ENCODE results near the gene MEIS2. TPM values are rescaled to one million over a fixed set of nuclear protein-coding genes. Genes with fewer than 3 reads are reported as not detected.

The MEIS2 gene
- total RNA-seq, 6 donors from 2014 or later = 13.7 to 53.4 (median 21.4) TPM

DNA sequence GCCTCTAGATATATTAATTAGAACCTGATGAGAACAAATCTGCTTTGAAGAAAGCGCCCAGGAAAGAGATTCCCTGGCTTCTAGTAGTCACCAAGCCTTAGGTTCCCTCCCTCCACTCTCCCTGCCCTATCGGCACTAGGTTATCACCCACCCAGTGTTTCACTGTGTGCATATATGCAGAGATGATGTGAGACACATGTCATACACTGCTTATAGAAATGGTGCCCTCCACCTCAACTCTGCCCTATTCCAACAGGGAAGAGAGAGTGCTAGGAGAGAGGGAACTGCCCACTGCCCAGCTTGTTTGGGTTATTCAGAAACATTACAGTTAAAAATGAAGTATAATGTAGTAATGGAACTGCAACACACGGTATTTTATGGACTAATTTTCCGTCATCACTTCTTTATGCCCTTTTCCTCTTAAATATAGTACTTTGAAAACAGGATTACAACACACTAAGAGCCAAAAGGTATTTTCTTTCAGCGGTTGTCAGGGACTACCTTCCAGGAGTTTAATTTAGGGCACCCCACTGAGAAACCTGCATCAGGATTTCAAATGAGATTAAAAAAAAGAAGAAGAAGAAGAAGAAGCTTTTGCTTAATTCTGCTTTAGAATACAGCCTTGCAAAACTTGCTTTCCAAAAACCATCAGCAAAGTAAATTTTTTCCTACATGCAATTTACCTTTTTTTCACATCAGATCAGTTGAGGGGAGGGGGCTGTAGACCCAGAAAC is 55.3 kb downstream of the MEIS2 start:
- WGBS, 2 donors = 71 to 83% methylated on average over 5 of the region's 5 CpGs
- Histone ChIP-seq H3K4me3 (no peak overlapping the region), H3K27ac (no peak overlapping the region), H3K9me3 (no peaks in the 10 kb centered on the region), H3K27me3 (no peaks in the 10 kb centered on the region), H3K36me3 (no peaks in the 10 kb centered on the region), H3K4me1 (peaks cover 0 to 12% (median 7%) of the 10 kb centered on the region in 4 donors)
- no peak for TF ChIP-seq POLR2AphosphoS5 (IDR thresholded peaks at IDR 0.05)
- TF ChIP-seq, protein P1, sequence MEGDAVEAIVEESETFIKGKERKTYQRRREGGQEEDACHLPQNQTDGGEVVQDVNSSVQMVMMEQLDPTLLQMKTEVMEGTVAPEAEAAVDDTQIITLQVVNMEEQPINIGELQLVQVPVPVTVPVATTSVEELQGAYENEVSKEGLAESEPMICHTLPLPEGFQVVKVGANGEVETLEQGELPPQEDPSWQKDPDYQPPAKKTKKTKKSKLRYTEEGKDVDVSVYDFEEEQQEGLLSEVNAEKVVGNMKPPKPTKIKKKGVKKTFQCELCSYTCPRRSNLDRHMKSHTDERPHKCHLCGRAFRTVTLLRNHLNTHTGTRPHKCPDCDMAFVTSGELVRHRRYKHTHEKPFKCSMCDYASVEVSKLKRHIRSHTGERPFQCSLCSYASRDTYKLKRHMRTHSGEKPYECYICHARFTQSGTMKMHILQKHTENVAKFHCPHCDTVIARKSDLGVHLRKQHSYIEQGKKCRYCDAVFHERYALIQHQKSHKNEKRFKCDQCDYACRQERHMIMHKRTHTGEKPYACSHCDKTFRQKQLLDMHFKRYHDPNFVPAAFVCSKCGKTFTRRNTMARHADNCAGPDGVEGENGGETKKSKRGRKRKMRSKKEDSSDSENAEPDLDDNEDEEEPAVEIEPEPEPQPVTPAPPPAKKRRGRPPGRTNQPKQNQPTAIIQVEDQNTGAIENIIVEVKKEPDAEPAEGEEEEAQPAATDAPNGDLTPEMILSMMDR (IDR thresholded peaks at IDR 0.05) = no peak
- DNase-seq (no peak), ATAC-seq (ENCODE audit: low FRiP score in 2 of 2) (no peak)

GRCh38 chr15:37041836-37042235 is 58.5 kb downstream of the MEIS2 start:
- Histone ChIP-seq H3K27ac (no peak overlapping the region), H3K27me3 (no peaks in the 10 kb centered on the region), H3K36me3 (no peaks in the 10 kb centered on the region), H3K9me3 (no peaks in the 10 kb centered on the region), H3K4me1 (peaks cover 0 to 6% (median 2%) of the 10 kb centered on the region in 4 donors), H3K4me3 (no peak overlapping the region)
- TF ChIP-seq, protein P1 (IDR thresholded peaks at IDR 0.05) = no peak
- no peak for TF ChIP-seq EP300 (IDR thresholded peaks at IDR 0.05)
- TF ChIP-seq POLR2AphosphoS5 (IDR thresholded peaks at IDR 0.05) = no peak
- TF ChIP-seq POLR2A (IDR thresholded peaks at IDR 0.05) = no peak
- WGBS, 2 donors = 78 to 94% methylated on average over 4 of the region's 4 CpGs
- DNase-seq = no peak
- no peak for ATAC-seq (ENCODE audit: low FRiP score in 2 of 2)

- H3K4me3 ChIP-seq = no peak overlapping the region
- no peak for TF ChIP-seq POLR2A (IDR thresholded peaks at IDR 0.05)
- TF ChIP-seq, protein P1 (IDR thresholded peaks at IDR 0.05) = no peak
- no peak for TF ChIP-seq POLR2AphosphoS5 (IDR thresholded peaks at IDR 0.05)
- no peak for TF ChIP-seq EP300 (IDR thresholded peaks at IDR 0.05)
- no peak overlapping the region for H3K27ac ChIP-seq
- H3K4me1 ChIP-seq = peaks cover 0 to 3% (median under 1%) of the 10 kb centered on the region in 4 donors
- H3K9me3 ChIP-seq = no peaks in the 10 kb centered on the region
- DNase-seq (no peak), ATAC-seq (ENCODE audit: low FRiP score in 2 of 2) (no peak)
- WGBS, 2 donors = 89 to 100% methylated on average over 1 of the region's 1 CpG
- H3K27me3 ChIP-seq = no peaks in the 10 kb centered on the region
- H3K36me3 ChIP-seq = no peaks in the 10 kb centered on the region
Observed at GRCh38 chr15:37041042-37041441, 59.3 kb downstream of the MEIS2 start.

- H3K4me3 ChIP-seq = no peak overlapping the region
- no peaks in the 10 kb centered on the region for H3K4me1 ChIP-seq
- TF ChIP-seq POLR2A (IDR thresholded peaks at IDR 0.05) (no peak), POLR2AphosphoS5 (IDR thresholded peaks at IDR 0.05) (no peak), EP300 (IDR thresholded peaks at IDR 0.05) (no peak)
- TF ChIP-seq, protein P1 (IDR thresholded peaks at IDR 0.05) = no peak
- H3K27ac ChIP-seq = no peak overlapping the region
- no peak for DNase-seq
- no peaks in the 10 kb centered on the region for H3K36me3 ChIP-seq
- no peaks in the 10 kb centered on the region for H3K9me3 ChIP-seq
- no peaks in the 10 kb centered on the region for H3K27me3 ChIP-seq
- ATAC-seq (ENCODE audit: low FRiP score in 2 of 2) = no peak
- 87 to 90% methylated on average over 4 of the region's 4 CpGs for WGBS, 2 donors
Observed at GRCh38 chr15:37040072-37040742, 60.1 kb downstream of the MEIS2 start.
